GM21447 (cell line): ENCODE data around the gene HDGFL2.

ENCODE experiments used
- ATAC-seq: cut with Tn5 transposase; IDR thresholded peaks from one replicate; pipeline ENCODE4 v1.9.1; 2021; ENCODE audit not compliant: unreplicated experiment

HDGFL2 gene

DNA sequence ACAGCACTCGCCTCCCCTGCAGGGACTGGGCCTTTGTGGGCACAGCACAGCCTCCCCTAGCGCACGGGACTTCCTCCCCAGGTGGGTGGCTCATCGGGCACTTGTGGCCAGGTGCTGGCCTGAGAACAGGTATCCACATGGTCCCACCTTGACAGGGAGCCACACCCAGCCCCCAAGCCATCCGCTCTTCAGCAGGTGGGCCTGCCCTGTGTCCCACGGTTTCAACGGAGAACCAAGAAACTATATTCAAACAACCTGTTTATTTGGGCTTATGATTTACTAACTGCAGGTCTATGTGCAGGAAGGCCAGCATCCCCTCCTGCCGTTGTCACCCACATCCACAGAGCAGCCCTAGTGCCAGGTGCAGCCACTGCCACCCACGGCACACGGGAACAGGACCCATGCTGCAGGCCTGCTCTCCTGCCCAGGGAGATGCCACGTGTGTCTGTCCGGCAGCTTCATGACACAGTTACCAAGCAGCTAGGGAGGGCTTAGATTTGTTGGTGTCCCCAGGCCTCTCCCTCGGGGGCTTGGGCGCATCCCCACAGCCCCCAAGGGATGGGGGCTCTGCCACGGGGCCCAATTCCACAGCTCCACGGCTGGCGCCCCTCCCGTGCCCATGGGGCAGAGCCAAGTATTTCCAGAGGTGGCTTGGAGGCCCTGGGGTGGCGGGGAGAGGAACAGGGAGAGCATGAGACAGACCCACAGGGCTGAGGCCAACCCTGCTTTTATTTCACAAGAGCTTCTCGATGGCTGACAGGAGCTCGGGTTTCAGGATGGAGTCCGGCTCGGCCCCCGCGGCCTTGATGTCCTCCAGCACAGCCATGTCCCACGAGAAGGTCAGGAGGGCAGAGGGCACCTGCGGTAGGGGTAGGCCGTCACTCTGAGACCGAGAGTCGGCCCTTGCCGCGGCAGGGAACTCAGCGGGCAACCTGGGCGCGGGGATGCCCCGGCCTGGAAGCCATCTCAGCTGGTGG, 27.0 kb upstream of the HDGFL2 start:
- ATAC-seq: no peak

DNA sequence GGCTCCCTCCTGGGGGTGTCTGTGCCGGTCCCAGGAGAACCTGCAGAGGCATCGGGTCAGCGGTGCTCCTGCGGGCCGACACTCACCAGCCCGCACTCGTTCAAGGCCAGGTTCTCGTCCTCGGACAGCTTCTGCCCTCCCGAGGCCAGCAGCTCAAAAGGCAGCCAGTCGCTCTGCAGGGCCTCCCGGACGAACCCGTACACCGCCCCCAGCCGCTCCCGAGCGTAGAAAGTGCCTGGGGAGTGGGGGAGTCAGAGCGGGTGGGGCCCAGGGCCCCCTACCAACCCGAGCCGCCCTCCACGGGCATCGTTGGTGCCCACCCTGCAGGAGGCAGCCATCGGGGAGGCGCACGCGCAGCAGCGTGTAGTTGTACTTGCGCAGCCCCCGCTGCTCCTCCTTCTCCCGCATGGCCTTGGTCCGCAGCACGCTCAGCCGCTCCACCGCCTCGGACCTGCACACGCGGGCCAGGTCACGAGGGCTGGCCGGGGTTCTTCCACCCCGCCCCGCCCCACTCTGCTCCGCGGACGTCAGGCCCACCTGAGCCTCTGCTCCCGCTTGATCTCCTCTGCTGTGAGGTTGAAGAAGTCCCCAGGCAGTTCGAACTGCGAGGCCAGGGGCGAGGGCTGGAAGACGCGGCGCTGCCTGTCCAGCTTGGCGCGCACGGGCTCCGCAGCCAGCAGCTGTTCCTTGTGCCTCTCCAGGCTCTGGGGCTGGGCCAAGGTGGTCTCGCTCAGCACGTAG, 26.0 kb upstream of the HDGFL2 start:
- no peak for ATAC-seq

DNA sequence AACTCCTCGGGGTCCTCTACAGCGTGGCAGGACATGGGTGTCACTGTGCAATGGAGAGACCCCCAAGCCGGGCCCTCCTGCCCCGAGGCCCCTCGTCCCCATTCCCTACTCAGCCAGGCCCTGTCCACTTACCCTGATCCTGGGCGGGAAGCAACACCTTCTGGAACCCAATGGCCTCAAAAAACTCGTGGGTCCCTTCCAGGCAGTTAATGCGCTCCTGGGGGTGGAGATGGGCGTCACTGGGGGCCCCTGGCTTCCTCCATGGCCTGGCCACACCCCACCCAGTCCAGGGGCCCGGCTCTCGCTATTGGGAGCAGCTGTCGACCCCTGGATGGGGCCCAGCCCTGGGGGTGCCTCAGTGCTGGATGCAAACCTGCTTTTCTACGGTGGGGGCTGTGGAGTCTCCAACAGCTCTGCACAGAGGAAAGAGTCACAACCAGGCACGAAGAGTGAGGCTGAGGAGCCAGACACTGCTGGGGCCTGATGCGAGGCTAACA, 25.3 kb upstream of the HDGFL2 start:
- ATAC-seq: no peak

DNA sequence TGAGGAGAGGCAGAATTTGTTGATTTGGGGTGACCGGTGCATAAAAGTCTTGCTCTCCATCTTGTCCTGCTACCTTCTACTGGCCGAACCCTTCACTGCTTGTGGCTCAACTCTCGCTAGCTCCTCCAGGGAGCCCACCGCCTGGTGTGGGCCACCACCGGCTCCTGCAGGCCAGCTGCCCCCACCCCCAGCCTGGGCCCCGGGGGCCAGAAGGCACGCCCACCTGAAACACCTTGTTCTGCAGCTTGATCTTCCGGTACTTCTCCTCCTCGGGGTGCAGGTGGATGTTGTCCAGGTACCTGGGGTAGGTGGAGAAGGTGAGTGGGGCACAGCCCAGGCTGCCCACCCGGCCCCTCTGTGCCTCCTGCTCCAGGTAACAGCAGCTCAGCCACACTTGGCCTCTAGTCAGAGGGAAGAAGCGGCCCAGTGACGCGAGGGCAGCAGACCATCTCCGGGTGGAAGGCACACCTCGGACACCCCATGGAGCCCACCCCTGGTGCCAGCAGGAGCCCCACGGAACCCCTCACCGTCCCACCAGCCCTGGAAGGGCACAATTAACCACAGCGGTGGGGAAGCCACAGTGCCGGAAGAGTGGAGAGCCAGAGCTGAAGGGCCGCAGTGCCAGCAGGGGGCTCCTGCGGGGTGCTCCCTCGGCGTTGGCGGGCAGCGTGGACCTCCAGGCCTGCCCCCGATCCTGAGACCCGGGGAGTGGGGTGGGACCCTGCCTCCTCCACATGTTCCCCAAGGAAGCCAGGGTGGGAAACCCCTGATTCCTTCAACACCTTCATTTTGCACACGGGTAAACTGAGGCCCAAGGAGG, 24.6 kb upstream of the HDGFL2 start:
- no peak for ATAC-seq

DNA sequence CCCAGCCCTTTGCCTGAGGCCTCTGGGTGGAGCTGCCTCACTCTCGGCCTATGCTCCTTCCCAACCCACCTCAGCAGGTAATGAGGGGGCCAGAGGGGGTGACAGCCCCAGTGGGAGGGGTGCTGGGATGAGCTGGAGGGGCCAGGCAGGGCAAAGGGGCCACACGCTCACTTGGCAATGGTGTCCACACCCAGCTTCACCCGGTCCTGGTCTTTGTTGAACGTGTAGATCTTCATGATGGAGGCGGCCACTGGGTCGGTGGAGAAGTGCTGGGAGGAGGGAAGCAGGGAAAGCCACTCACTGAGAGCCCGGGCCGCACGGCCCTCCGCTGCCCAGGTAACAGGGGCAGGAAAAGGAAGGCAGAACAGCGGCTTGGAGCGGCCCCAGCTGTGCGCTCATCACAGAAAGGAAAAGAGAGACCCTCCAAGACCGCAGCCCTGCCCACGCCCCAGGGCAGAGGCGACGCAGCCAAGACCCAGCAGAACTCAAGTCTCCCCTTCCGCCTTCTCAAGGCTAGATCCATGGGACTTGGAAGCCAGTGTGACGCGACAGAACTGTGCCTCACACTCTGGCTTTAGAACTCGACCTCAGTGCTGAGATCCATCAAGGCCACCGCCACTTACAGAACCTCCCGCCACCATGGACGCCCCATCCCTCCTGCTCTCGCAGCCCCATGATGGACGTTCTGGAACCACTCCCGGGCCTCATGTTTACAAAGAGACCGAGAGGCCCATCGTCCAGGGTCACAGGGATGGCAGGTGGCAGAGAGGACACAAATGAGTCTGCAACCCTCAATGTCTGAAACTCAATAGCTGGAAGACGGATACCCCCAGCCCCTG, 23.7 kb upstream of the HDGFL2 start:
- ATAC-seq: no peak

DNA sequence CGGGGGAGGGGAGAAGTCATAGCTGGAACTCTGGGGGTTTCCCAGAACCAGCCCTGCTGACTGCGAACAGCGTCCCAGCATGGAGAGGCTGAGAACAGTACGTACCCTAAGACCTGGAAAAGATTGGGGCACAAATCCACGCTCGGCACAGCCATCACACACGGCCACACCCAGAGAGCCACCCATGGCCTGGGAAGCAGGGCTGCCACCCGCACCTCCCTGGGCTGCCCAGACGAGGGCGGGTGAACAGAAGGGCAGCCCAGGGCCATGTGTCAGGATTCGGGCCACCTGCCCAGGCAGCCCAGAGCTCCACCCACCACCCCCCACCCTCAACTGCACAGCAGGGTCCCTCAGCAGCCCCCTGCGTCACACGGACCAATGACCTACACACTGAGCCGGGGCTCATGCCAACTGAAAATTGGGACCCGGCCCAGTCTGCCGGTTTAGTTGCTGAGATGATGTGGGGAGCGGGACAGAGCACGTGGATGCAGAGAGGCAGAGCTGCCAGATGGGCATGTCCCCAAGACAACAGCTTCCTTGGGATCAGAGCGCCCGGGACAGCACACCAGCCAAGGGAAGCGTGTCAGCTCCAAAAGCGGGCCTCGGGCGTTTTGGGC, 23.0 kb upstream of the HDGFL2 start:
- ATAC-seq: no peak

DNA sequence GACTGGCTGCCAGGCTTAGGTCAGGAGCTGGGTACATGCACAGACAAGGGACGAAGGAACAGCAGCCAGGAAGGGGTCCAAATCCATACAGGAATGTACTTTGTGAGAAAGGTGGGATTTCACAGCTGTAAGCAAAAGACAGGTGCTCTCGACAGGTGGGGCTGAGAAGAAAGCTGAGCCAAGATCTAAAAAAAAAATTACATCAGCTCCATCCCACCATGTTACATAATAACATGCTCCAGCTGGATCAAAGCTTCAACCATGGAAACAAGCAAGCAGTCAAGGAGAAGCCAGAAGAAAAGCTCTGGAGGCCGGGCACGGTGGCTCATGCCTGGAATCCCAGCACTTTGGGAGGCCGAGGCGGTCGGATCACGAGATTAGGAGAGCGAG, 22.5 kb upstream of the HDGFL2 start:
- no peak for ATAC-seq

DNA sequence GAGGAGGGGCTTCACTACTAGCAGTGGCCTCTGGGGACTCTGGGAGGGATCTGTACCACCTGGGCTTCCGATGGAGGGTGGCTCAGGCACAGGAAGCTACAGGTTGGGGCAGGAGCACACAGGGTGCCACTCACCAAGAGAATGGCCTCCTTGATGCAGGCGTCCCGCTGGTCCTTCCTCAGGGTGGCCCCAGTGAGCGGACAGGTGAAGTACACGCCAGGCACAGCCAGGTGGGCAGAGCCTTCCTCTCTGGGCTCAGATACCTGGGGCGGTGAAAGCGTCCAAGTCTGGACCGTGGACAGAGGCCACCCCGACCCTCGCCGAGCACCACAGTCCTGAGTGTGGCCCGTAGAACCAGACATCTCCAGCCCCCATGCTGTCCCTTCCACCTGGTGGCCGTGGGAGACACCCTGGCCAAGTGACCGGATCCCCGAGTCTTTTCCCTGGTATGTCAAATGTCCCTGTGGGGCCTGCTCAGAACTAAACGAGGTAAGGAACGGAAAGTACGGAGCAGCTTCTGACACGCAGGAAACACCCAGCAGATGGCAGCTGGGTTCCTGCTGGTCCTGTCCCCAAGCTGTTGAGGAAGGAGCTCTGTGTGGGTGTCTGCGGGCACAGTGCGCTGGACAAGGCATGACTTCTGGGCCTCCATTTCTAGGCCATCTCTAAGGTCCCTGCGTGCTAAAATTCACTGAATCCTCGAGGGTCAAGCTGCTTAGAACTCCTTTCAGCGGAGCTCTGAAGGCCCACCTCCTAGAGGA, 19.7 kb upstream of the HDGFL2 start:
- ATAC-seq: no peak

DNA sequence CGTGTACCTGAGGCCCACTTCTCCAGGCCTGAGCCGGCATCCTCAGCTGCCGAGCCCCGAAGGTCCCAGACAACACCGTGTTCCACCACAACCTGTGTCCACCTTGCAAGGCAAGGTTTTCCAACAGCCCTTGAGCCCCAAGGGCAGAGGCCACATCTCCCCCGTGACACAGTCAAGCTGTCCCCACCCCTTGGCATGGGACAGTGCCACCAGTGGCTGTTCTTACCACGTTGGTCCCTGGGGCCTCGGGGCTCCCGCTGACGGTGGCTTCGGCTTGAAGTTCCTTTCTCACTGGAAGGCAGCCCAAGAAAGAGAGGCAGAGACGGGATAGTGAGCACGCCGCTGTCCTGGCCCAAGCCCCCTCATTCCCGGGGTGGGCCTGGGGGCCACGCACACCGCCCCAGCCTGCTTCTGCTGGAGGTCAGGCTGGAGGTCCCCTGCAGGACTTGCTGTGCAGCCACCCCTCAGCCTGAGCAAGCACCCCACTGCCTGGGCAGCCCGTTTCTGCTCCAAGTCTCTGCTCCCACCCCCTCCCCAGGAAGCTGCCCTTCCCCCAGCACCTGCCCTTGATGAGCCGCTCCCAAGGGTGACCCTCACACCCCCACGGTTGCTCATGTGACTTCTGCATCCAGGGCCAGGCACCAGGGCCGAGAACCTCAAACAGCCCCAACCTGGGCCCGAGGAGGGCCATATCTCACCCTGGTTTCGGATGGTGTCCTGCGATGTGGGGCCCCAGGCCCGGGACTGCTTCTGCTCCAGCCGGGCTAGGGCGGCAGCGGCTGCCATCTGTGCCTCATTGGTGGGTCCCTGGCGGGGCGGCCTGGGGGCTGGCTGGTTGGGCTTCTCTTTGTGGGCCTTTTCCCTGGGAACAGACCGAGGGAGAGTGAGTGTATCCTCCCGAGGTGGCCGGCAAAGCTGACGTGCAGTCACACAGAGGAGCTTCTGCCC, 18.6 kb upstream of the HDGFL2 start:
- no peak for ATAC-seq

DNA sequence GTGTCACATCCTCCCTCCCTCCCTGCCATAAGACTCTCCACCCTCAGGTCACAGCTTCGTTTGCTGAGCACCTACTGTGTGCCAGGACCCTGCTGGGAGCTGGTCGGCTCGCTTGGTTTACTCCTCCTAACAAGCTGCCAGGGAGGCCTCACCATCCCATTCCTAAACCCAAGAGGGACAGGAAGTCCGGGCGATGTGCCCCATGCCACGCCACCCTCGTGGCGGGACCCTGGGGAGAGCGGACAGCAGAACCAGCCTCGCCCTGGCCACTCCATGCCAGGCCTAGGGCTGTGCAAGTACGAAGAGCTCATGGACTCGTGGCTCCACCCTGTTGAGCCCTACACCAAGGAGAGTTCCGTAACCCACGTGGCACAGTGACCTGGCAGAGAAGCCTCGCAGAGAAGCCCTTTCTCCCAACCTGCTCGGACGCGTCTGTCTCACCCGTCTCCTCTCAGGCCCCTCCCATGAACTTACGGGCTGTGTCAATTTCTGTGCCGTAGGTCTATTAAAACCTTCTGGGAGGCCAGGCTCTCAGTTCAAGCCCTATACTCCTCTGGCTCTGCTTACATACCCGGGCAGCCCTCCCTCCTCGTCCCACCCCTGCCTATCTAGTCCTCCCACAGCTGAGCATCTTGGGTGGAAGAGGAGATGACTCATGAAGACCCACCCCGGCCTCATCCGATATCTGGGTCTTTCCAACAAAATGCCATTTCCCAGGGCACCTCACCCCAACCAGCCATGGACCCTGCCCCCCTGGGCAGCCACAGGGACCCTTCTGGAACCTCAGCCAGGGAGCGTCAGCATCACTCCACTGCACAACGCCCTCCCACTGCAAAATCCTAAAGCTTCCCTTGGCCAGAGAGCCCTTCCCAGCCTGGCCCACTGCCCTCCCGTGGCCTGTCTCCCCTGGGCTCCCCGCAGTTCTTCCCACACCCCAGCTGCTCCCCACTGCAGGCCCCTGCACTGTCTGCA, 17.1 kb upstream of the HDGFL2 start:
- no peak for ATAC-seq

DNA sequence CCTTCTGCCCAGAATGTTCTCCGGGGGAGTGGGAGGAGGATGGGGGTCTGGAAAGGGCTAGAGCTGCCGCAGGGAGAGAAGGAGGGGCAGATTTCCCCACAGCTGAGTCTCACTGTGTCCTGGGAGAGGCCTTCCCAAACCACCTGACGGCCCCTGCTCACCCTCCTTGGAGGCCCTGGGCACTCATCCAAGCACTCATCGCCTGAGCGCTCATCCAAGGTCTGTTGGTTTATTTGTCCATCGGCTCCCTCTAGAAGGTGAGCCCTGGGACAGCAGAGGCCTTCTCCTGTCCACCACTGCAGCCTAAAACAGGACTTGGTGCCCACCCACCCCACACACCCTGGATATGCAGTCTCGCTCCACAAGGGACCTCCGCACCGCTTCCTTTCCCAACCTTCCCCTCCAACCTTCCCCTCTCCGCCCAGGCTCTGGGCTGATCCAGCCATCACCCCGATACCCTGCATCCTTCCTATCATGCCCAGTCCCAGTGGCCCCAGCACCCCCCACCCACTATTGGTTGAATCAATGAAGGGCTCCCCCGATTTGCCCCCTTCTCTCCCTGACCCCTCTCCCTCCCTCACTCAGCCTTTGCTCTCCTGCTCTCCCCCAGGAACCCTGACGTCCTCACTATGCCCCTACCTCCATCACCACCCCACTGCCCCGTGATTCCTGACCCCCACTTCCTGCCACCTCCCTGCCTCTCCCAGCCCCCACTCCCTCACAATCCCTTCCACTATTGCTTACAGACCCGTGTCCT, 16.2 kb upstream of the HDGFL2 start:
- no peak for ATAC-seq

DNA sequence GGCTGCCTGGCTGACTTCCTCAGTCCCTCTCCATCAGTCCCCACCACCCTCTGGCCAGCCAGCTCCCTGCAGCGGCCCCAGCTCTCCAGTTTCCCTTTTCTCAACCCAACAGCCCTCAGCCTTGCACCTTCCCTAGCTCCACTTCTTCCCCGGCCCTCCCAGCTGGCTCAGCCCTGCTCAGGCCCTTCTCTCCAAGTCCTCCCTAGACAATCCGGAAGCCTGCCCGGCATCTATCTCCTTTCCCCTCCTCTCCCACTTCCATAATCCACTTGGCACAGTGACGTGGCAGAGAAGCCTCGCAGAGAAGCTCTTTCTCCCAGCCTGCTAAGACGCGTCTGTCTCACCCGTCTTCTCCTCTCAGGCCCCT, 15.6 kb upstream of the HDGFL2 start:
- no peak for ATAC-seq

DNA sequence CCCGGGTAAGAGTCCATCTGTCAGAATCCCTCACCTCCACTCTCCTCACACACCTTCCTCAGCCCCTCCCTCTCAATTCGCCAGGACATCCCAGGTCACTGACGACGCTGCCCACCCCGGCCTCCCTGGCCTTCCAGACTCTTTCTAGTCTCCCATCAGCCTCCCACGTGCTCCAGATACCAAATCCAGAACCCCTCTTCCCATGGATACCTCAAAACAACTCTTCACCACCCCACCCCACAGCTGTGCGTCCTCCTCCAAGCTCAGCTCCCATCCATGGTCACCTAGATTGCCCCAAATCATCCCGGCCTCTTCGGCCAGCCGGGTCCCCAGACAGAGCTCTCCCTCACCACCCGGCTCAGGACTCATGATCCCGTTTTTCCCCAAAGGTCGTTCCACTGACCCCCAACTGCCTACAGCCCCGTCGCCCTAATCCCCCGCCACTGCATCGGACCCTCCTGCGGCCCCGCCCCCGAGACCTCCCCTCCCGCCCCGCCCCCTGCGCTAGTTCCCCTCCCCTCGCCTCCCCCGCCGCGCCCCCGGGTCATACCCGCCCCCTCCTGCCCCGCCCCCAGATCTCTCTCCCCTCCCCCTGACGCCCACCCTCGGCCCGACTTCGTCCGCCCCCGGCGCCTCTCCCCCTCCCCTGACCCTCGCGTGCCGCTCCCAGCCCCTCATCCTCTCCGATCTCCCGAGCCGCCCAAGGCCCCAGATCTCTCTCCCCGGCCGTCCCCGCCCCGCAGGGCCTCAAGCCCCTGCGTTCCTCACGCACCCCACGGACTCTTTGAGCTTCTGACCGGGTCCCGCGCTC, 15.0 kb upstream of the HDGFL2 start:
- peak; percentile 4 for ATAC-seq

DNA sequence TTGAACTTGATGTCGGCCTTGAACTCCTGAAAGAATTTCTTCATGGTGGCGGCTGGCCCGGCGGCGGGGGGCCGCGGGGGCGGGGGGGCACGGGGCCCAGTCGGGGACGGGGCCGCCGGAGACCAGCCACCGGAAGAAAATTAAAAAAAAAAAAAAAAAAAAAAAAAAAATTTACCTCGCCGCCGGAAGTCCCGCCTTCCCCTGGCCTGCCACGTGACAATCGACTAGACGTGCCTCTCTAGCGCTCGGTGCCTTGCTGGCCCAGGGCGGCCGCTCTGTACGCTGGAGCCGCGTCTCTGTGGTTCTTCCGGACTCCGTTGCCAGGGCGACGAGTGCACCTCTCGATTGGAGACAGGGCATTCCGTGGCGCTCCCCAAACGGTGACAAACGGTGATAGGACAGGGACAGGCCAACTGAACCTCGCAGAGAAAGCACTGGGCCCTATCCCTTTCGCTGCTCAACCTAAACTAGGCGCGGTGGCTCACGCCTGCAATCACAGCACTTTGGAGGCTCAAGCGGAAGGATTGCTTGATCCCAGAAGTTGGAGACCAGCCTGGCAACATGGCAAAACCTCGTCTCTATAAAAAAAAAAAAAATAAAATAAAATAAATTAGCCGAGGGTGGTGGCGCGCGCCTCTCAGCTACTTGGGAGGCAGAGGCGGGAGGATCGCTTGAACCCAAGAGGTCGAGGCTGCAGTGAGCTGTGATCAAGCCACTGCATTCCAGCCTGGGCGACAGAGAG, 14.3 kb upstream of the HDGFL2 start, which contains the start of gene UBXN6:
UBXN6 (minus strand) TSS at position 141 of the 742 bp plus-strand sequence; CDS start at position 44, 97 bp downstream.
- ATAC-seq: peak; percentile 85
